COLO829 (cell line): Measurements from ENCODE around the gene NUCB1.
"Not testable (repeated sequence)": the region's sequence is repeated elsewhere in the genome, so short reads cannot be mapped to it uniquely, and the experiment has no call there.

ENCODE experiments used
- DNase-seq: peaks from one replicate; pipeline ENCODE4 v3.0.0; 2012; ENCODE audit warnings: low spot score

Gene NUCB1

GRCh38 chr19:48906324-48906723, 6.2 kb downstream of the NUCB1 start:
- DNase-seq: no peak

- DNase-seq: no peak
Measured at GRCh38 chr19:48907671-48908070, 7.6 kb downstream of the NUCB1 start.

GRCh38 chr19:48909424-48910077, 9.4 kb downstream of the NUCB1 start:
- not testable (repeated sequence) for DNase-seq

GRCh38 chr19:48910803-48911202, 10.7 kb downstream of the NUCB1 start:
- no peak for DNase-seq

- peak; percentile 35 for DNase-seq
Measured at GRCh38 chr19:48913114-48913889, 13.2 kb downstream of the NUCB1 start.

GRCh38 chr19:48914181-48914580, 14.1 kb downstream of the NUCB1 start:
- DNase-seq: no peak

GRCh38 chr19:48915757-48916156, 15.6 kb downstream of the NUCB1 start:
- no peak for DNase-seq

- DNase-seq: no peak
Measured at GRCh38 chr19:48918071-48918470, 18.0 kb downstream of the NUCB1 start.

GRCh38 chr19:48918801-48919247, 18.7 kb downstream of the NUCB1 start:
- no peak for DNase-seq

GRCh38 chr19:48919271-48919670, 19.2 kb downstream of the NUCB1 start:
- DNase-seq: not testable (repeated sequence)

GRCh38 chr19:48920949-48921348, 20.8 kb downstream of the NUCB1 start:
- DNase-seq: no peak

GRCh38 chr19:48921721-48922500, 21.8 kb downstream of the NUCB1 start:
- DNase-seq: no peak

- DNase-seq: no peak
Measured at GRCh38 chr19:48922548-48923490, 22.7 kb downstream of the NUCB1 start.

GRCh38 chr19:48925240-48925843, 25.2 kb downstream of the NUCB1 start:
- no peak for DNase-seq

GRCh38 chr19:48925890-48926289, 25.8 kb downstream of the NUCB1 start:
- not testable (repeated sequence) for DNase-seq

GRCh38 chr19:48926909-48927308, 26.8 kb downstream of the NUCB1 start:
- DNase-seq: peak; percentile 97

- not testable (repeated sequence) for DNase-seq
Measured at GRCh38 chr19:48927692-48928091, 27.6 kb downstream of the NUCB1 start.

- no peak for DNase-seq
Measured at GRCh38 chr19:48928164-48929025, 28.3 kb downstream of the NUCB1 start.

- DNase-seq: peak; percentile 41
Measured at GRCh38 chr19:48933382-48933932, 33.3 kb downstream of the NUCB1 start, which contains the start of gene DHDH. TSS of gene DHDH (plus strand) at chr19:48933699. CDS start at chr19:48933722, 23 bp downstream.

- DNase-seq: no peak
Measured at GRCh38 chr19:48934837-48935236, 34.7 kb downstream of the NUCB1 start.
